Bronchial epithelial cell (primary cell): ENCODE data around the gene SERPINA5. TPM values are rescaled to one million over a fixed set of nuclear protein-coding genes. Genes with fewer than 3 reads are reported as not detected.
A peak's percentile ranks its signal among the peaks of the same experiment; 100 is the strongest.

ENCODE experiments used
- DNase-seq: peaks from one replicate; pipeline ENCODE4 v3.0.0-alpha.2; 2010; ENCODE audit warnings: low read depth
- FAIRE-seq: peaks from 2 replicates; lab custom pipeline; 2011; peaks lifted over from hg19 to GRCh38; lab: Jason Lieb, UNC
- H3K27me3 ChIP-seq: 2 replicates; pipeline ENCODE4 v1.5.1; 2011; ENCODE audit warnings: low read length; ENCODE audit not compliant: control insufficient read depth, insufficient read depth
- H3K36me3 ChIP-seq: 2 replicates; pipeline ENCODE4 v1.5.1; 2011; ENCODE audit warnings: low read length; ENCODE audit not compliant: control insufficient read depth, insufficient read depth
- H3K4me3 ChIP-seq: 2 replicates; pipeline ENCODE4 v1.5.1; 2011; ENCODE audit warnings: mild to moderate bottlenecking, low read depth, low read length, control low read depth
- total RNA-seq: library from RNA; depleted of rRNA; stranded (reverse); fragments of >200 nt; gene quantifications from 2 replicates; pipeline ENCODE4 v1.2.1, GENCODE V29; 2014
- TF ChIP-seq, protein P1 (sequence below): IDR thresholded peaks from 2 replicates; pipeline ENCODE4 v1.5.1; 2011; ENCODE audit warnings: mild to moderate bottlenecking, moderate library complexity, low read length, control low read depth, inconsistent platforms; ENCODE audit not compliant: insufficient read depth, severe bottlenecking

The SERPINA5 gene
- total RNA-seq, 1 donor from 2014 or later: not detected

DNA sequence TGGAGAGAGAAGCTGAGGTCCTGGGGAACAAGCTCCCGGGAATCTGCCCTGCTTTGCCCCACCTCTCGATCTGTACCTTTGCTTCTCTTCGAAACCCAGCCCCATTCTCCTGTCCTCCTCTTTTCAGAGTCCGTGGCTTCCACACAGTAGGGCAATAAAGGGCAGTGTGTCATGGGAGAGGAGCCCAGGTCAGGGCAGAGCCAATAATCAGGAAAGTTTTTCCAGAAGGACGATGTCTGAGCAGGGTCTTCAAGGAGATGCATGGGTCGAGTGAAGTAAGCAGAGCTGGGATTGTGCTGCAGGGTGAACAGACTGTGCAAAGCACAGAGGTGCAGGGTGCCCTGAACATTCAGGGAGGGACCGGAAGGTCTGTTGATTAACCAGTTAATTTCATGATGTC, 42.0 kb upstream of the SERPINA5 start:
- no peak for DNase-seq
- Histone ChIP-seq H3K4me3 (no peak overlapping the region), H3K36me3 (no peaks in the 10 kb centered on the region), H3K27me3 (no peaks in the 10 kb centered on the region)
- FAIRE-seq: no peak
- TF ChIP-seq, protein P1, sequence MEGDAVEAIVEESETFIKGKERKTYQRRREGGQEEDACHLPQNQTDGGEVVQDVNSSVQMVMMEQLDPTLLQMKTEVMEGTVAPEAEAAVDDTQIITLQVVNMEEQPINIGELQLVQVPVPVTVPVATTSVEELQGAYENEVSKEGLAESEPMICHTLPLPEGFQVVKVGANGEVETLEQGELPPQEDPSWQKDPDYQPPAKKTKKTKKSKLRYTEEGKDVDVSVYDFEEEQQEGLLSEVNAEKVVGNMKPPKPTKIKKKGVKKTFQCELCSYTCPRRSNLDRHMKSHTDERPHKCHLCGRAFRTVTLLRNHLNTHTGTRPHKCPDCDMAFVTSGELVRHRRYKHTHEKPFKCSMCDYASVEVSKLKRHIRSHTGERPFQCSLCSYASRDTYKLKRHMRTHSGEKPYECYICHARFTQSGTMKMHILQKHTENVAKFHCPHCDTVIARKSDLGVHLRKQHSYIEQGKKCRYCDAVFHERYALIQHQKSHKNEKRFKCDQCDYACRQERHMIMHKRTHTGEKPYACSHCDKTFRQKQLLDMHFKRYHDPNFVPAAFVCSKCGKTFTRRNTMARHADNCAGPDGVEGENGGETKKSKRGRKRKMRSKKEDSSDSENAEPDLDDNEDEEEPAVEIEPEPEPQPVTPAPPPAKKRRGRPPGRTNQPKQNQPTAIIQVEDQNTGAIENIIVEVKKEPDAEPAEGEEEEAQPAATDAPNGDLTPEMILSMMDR: no peak

DNA sequence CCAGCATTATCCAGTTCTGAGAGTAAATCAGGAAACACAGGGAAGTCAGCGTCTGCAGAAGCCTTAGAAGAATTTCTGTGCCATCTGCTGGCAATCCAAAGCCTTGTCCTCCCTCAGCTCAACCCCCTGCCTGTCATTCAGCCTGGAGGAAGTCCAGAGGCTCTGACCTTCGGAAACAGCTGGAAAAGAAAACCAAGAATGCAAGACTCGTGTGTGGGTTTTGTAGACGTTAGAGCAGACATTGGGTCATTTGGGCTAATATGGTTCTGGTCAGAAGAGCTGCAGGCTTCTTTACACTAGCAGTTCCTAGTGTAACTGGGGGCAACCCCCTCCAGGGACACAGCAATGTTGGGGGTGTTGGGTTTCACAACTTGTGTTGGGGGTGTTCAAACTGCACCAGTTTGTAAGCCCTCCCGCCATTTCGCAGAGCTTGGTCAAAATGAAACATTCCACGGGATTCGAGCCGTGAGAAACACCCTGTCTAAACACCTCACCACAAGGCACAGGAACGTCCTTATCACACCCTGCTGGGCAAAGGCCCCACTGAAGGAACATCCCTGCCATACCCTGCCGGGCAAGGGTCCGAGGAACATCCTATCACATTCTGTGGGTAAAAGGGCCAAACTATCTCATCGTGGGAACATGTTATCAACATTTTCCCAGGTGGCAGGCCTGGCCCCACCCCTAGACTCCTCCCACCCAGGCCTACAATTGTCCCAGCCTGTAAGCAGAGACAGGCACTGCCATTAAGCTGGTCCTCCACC, 41.0 kb upstream of the SERPINA5 start:
- FAIRE-seq (no peak), DNase-seq (no peak)
- Histone ChIP-seq H3K27me3 (no peaks in the 10 kb centered on the region), H3K4me3 (no peak overlapping the region), H3K36me3 (no peaks in the 10 kb centered on the region)
- TF ChIP-seq, protein P1: no peak

DNA sequence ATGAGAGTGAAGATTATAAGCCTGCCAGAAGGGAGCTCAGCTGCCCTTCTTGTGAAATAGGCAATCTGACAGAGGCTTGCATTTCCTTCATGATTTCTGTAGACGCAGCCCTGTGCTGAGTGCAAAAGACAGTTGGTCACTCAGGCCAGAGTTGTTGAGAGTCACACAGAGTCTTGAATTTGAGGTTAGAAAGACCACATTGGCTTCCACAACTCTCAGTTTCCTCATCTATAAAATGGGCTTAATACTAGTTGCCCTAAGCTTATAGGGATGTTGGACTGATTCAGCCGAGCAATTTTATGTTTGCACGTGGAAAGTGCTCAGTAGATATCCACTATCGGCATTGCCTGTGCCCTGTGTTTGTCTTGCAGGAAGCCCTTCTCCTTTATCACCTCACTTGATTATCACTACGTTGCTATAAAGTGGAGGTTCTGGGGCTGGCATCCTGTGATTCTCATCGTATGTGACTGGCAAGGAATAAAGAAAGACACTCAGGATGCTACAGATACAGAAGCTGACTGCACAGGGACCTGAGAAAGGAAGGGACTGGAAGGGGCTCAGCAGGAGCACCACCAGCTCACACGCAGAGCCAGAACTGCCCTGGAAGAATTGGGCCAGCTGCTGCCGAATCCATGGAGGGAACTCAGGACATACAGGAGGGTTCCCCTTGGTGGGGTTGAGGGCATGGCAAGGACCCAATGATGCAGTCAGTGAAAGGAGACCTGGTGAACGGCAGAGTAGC, 39.8 kb upstream of the SERPINA5 start:
- TF ChIP-seq, protein P1: no peak
- FAIRE-seq: peak; percentile 68

DNA sequence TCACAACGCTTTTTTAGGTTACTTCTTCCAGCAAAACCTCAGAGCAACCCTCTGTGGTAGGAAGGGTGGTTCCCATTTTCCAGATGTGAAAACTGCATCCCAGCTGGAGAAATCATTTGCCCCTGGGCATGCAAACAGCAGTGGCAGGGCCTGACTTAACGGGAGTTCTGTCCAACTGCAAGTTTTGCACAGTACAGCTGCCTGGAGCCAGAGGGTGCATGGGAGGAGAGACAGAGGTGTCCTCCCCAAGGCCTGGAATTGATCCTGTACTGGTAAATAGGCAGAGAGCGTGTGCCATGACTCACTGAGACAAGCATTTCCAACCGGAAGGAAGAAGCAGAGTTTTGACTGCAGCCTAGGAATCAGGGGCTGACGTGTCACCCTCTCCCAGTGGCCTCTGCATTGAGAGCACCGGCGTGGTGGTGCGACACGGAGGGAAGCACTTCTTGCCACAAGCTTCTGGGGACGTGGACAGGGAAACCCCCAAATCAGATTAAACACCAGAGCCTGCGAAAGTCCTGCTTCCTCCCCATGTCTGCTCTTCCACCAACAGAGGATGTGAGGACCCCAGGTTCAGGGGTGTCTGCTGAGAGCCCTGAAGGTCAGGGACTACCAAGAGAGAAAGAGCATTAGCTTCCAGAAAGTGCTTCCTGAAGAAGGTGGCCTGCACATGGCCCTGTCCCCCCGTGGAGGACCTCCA, 39.0 kb upstream of the SERPINA5 start:
- TF ChIP-seq, protein P1: no peak
- DNase-seq (no peak), FAIRE-seq (no peak)
- Histone ChIP-seq H3K27me3 (no peaks in the 10 kb centered on the region), H3K4me3 (no peak overlapping the region), H3K36me3 (no peaks in the 10 kb centered on the region)

More for the DNA sequence above, 39.8 kb upstream of the SERPINA5 start:
- H3K27me3 ChIP-seq: no peaks in the 10 kb centered on the region
- no peak for DNase-seq
- H3K4me3 ChIP-seq: no peak overlapping the region
- H3K36me3 ChIP-seq: no peaks in the 10 kb centered on the region

DNA sequence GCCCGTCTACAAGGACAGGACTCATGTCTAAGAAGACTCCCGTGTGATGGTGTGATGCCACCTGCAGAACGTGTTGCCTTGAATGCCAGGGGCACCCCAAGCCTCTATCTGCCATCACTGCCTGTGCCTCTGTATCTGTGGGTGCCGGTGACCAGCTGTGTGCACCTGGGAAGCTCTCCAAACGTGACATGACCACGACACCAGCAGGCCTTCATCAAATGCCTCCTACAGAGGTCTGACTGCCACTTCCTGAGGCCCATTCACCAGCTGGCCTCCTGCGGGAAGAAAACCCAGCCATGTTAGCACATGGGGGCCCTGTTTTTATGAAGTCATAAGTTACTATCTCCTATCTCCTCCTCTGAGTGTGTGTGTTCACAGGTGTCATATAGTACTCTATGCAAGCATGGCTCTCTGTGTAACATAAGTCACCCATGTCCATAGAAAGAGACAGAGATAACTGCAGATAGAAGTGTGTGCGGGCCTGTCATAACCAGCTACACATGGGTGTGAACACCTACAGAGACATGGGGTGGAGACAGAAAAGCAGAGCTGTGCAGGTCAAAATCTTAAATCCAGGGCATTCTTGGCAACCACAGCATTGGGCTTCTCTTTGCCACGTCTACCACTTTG, 38.3 kb upstream of the SERPINA5 start:
- FAIRE-seq (no peak), DNase-seq (no peak)
- Histone ChIP-seq H3K27me3 (no peaks in the 10 kb centered on the region), H3K4me3 (no peak overlapping the region), H3K36me3 (no peaks in the 10 kb centered on the region)
- TF ChIP-seq, protein P1: no peak
